Measurements from ENCODE around the gene RUNX1.
"Not testable (repeated sequence)": the region's sequence is repeated elsewhere in the genome, so short reads cannot be mapped to it uniquely, and the experiment has no call there.

RUNX1 gene

GRCh38 chr21:34807146-34807880 is 241.8 kb downstream of the RUNX1 start:
- no peaks in the 10 kb centered on the region for H3K9me3 ChIP-seq (ENCODE audit: insufficient read depth, low read depth, low read length)
- H2AFZ ChIP-seq (ENCODE audit: insufficient read depth, low read length, poor library complexity): no peak overlapping the region
- peak overlapping the region; percentile 87 for H3K18ac ChIP-seq (ENCODE audit: low read length)
- peak overlapping the region; percentile 95 for H3K27ac ChIP-seq (ENCODE audit: low read depth, low read length)
- no peaks in the 10 kb centered on the region for H3K27me3 ChIP-seq (ENCODE audit: insufficient read depth, low read length)
- peak in 1 of 2 donors; percentile 38 for DNase-seq
- H3K79me2 ChIP-seq (ENCODE audit: control insufficient read depth, insufficient read depth, low read length, poor library complexity): peaks cover 1% of the 10 kb centered on the region
- H3K9ac ChIP-seq (ENCODE audit: low read length): no peak overlapping the region
- H3K4me2 ChIP-seq (ENCODE audit: low read length): no peak overlapping the region
- peaks cover 37 to 43% of the 10 kb centered on the region in 2 experiments for H3K4me1 ChIP-seq (ENCODE audit: control insufficient read depth in 1 of 2, insufficient read depth in 2 of 2, low read length in 2 of 2)
- peak overlapping the region; percentile 83 for H2BK5ac ChIP-seq (ENCODE audit: low read depth, low read length, poor library complexity)
- H2AK5ac ChIP-seq (ENCODE audit: low read length): peak overlapping the region; percentile 79
- H3K14ac ChIP-seq (ENCODE audit: low read length): peak overlapping the region; percentile 57
- peak overlapping the region; percentile 89 for H4K91ac ChIP-seq (ENCODE audit: low read depth, low read length)
- no CpG with 5 or more reads among the region's 7 CpGs for WGBS (ENCODE audit: extremely low coverage, insufficient coverage, insufficient read length)
- H3K4me3 ChIP-seq (ENCODE audit: low read depth, low read length): no peak overlapping the region
- H3K79me1 ChIP-seq (ENCODE audit: low read length): peaks cover 37% of the 10 kb centered on the region
- peak overlapping the region; percentile 71 for H2BK120ac ChIP-seq (ENCODE audit: insufficient read depth, low read length, poor library complexity)
- no peak overlapping the region for H3K4ac ChIP-seq (ENCODE audit: low read depth, low read length)
- H4K12ac ChIP-seq (ENCODE audit: low read depth, low read length): no peak overlapping the region
- H3K36me3 ChIP-seq (ENCODE audit: control insufficient read depth in 1 of 2, insufficient read depth in 2 of 2, low read length in 2 of 2): peaks cover 14 to 15% of the 10 kb centered on the region in 2 experiments
- H3K23ac ChIP-seq (ENCODE audit: low read length): no peak overlapping the region
- peak overlapping the region; percentile 81 for H2BK12ac ChIP-seq (ENCODE audit: low read length)
- H4K8ac ChIP-seq (ENCODE audit: low read depth, low read length): peak overlapping the region; percentile 74

- no peak overlapping the region for H4K8ac ChIP-seq (ENCODE audit: low read depth, low read length)
Observed at GRCh38 chr21:34806423-34806822, 242.7 kb downstream of the RUNX1 start.

DNA sequence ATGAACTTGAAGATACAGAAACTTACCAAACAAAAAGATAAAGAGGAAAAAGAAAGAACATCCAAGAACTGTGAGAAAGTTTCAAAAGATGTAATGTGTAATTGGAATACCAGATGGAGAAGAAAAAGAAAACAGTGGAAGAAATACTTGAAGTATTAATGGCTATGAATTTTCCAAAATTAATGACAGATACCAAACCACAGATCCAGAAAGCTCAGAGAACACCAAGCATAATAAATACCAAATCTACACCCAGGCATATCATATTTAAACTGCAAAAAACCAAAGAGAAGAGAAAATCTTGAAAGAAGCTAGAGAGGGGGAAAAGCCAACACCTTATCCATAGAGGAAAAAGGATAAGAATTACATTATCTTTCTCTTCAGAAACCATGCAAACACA is 243.9 kb downstream of the RUNX1 start:
- Histone ChIP-seq H4K12ac (ENCODE audit: low read depth, low read length) (no peak overlapping the region), H3K4me1 (ENCODE audit: control insufficient read depth in 1 of 2, insufficient read depth in 2 of 2, low read length in 2 of 2) (peaks cover 21 to 25% of the 10 kb centered on the region in 2 experiments), H3K27ac (ENCODE audit: low read depth, low read length) (no peak overlapping the region), H3K79me1 (ENCODE audit: low read length) (peaks cover 26% of the 10 kb centered on the region), H2BK120ac (ENCODE audit: insufficient read depth, low read length, poor library complexity) (no peak overlapping the region), H2BK5ac (ENCODE audit: low read depth, low read length, poor library complexity) (no peak overlapping the region), H2BK12ac (ENCODE audit: low read length) (no peak overlapping the region), H3K18ac (ENCODE audit: low read length) (no peak overlapping the region), H3K79me2 (ENCODE audit: control insufficient read depth, insufficient read depth, low read length, poor library complexity) (peaks cover 1% of the 10 kb centered on the region), H3K9ac (ENCODE audit: low read length) (no peak overlapping the region), H3K4me3 (ENCODE audit: low read depth, low read length) (no peak overlapping the region), H3K9me3 (ENCODE audit: insufficient read depth, low read depth, low read length) (no peaks in the 10 kb centered on the region), H3K36me3 (ENCODE audit: control insufficient read depth in 1 of 2, insufficient read depth in 2 of 2, low read length in 2 of 2) (peaks cover 8 to 12% of the 10 kb centered on the region in 2 experiments), H3K4ac (ENCODE audit: low read depth, low read length) (no peak overlapping the region), H4K8ac (ENCODE audit: low read depth, low read length) (no peak overlapping the region), H3K4me2 (ENCODE audit: low read length) (no peak overlapping the region), H4K91ac (ENCODE audit: low read depth, low read length) (no peak overlapping the region), H3K14ac (ENCODE audit: low read length) (no peak overlapping the region), H2AFZ (ENCODE audit: insufficient read depth, low read length, poor library complexity) (no peak overlapping the region), H3K23ac (ENCODE audit: low read length) (no peak overlapping the region), H2AK5ac (ENCODE audit: low read length) (no peak overlapping the region), H3K27me3 (ENCODE audit: insufficient read depth, low read length) (no peaks in the 10 kb centered on the region)
- DNase-seq: no peak

More at GRCh38 chr21:34806423-34806822, 242.7 kb downstream of the RUNX1 start:
- Histone ChIP-seq H3K27ac (ENCODE audit: low read depth, low read length) (no peak overlapping the region), H3K9me3 (ENCODE audit: insufficient read depth, low read depth, low read length) (no peaks in the 10 kb centered on the region), H2BK5ac (ENCODE audit: low read depth, low read length, poor library complexity) (no peak overlapping the region), H2AFZ (ENCODE audit: insufficient read depth, low read length, poor library complexity) (no peak overlapping the region), H3K4me2 (ENCODE audit: low read length) (no peak overlapping the region), H3K4me1 (ENCODE audit: control insufficient read depth in 1 of 2, insufficient read depth in 2 of 2, low read length in 2 of 2) (peaks cover 31 to 35% of the 10 kb centered on the region in 2 experiments), H3K27me3 (ENCODE audit: insufficient read depth, low read length) (no peaks in the 10 kb centered on the region), H2BK12ac (ENCODE audit: low read length) (no peak overlapping the region), H3K23ac (ENCODE audit: low read length) (no peak overlapping the region), H3K4me3 (ENCODE audit: low read depth, low read length) (no peak overlapping the region), H3K4ac (ENCODE audit: low read depth, low read length) (no peak overlapping the region), H3K36me3 (ENCODE audit: control insufficient read depth in 1 of 2, insufficient read depth in 2 of 2, low read length in 2 of 2) (peaks cover 14 to 15% of the 10 kb centered on the region in 2 experiments), H3K79me2 (ENCODE audit: control insufficient read depth, insufficient read depth, low read length, poor library complexity) (peaks cover 1% of the 10 kb centered on the region), H3K14ac (ENCODE audit: low read length) (no peak overlapping the region), H4K12ac (ENCODE audit: low read depth, low read length) (no peak overlapping the region), H3K18ac (ENCODE audit: low read length) (no peak overlapping the region), H3K79me1 (ENCODE audit: low read length) (peaks cover 35% of the 10 kb centered on the region), H2BK120ac (ENCODE audit: insufficient read depth, low read length, poor library complexity) (no peak overlapping the region), H2AK5ac (ENCODE audit: low read length) (no peak overlapping the region), H3K9ac (ENCODE audit: low read length) (no peak overlapping the region), H4K91ac (ENCODE audit: low read depth, low read length) (no peak overlapping the region)
- no CpG with 5 or more reads among the region's 3 CpGs for WGBS (ENCODE audit: extremely low coverage, insufficient coverage, insufficient read length)
- no peak for DNase-seq

GRCh38 chr21:34804584-34804983 is 244.5 kb downstream of the RUNX1 start:
- H3K36me3 ChIP-seq (ENCODE audit: control insufficient read depth in 1 of 2, insufficient read depth in 2 of 2, low read length in 2 of 2); H3K4me3 ChIP-seq (ENCODE audit: low read depth, low read length); DNase-seq; H3K18ac ChIP-seq (ENCODE audit: low read length); H3K14ac ChIP-seq (ENCODE audit: low read length); H2AK5ac ChIP-seq (ENCODE audit: low read length); H4K91ac ChIP-seq (ENCODE audit: low read depth, low read length); H3K23ac ChIP-seq (ENCODE audit: low read length); H4K12ac ChIP-seq (ENCODE audit: low read depth, low read length); H2BK5ac ChIP-seq (ENCODE audit: low read depth, low read length, poor library complexity); H3K79me2 ChIP-seq (ENCODE audit: control insufficient read depth, insufficient read depth, low read length, poor library complexity); H2AFZ ChIP-seq (ENCODE audit: insufficient read depth, low read length, poor library complexity); H4K8ac ChIP-seq (ENCODE audit: low read depth, low read length); H3K4ac ChIP-seq (ENCODE audit: low read depth, low read length); H3K4me2 ChIP-seq (ENCODE audit: low read length); H3K27ac ChIP-seq (ENCODE audit: low read depth, low read length); H2BK120ac ChIP-seq (ENCODE audit: insufficient read depth, low read length, poor library complexity); H2BK12ac ChIP-seq (ENCODE audit: low read length); H3K9me3 ChIP-seq (ENCODE audit: insufficient read depth, low read depth, low read length); H3K9ac ChIP-seq (ENCODE audit: low read length); H3K27me3 ChIP-seq (ENCODE audit: insufficient read depth, low read length): not testable (repeated sequence)
- H3K4me1 ChIP-seq (ENCODE audit: control insufficient read depth in 1 of 2, insufficient read depth in 2 of 2, low read length in 2 of 2): peaks cover 18 to 21% of the 10 kb centered on the region in 2 experiments
- peaks cover 23% of the 10 kb centered on the region for H3K79me1 ChIP-seq (ENCODE audit: low read length)
- WGBS (ENCODE audit: extremely low coverage, insufficient coverage, insufficient read length): no CpG with 5 or more reads among the region's 7 CpGs
